Activated CD4-positive, CD25-positive, alpha-beta regulatory T cell treated with anti-CD3 and anti-CD28 coated beads, Interleukin-2, amount 50 U/mL, for 24 hours (primary cell): Measurements from ENCODE around the gene CFAP47.
"Not testable (repeated sequence)": the region's sequence is repeated elsewhere in the genome, so short reads cannot be mapped to it uniquely, and the experiment has no call there.

Source experiments
- ATAC-seq, 2 donors: fragments of 150-1000 bp; cut with Tn5 transposase; one replicate each; pipeline ENCODE4 v1.10.0; 2021; ENCODE audit warnings: mild to moderate bottlenecking in 1 of 2, moderate library complexity in 1 of 2

The CFAP47 gene

GRCh38 chrX:35919536-35920309 lies at the start of gene CFAP47:
CFAP47 (plus strand) TSS chrX:35919734; CDS start chrX:35919800, 66 bp downstream.
- ATAC-seq, result no peak

DNA sequence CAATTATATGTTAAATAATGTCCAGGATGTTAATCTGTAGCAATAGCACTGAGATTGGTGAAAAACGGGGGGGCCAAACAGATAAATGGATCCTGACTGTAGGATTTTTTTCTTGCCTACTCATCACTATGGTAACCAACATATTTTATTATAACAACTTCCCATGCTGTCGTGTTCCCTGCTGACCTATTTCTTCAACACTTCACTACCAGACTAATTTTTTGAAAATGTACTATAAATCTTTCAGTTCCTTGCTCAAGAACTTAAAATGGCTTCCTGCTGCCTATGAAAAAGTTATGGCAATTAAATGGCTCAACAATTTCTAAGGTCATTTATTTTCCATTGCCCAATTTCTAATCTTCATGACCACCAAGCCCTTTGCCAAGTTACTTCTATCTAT lies 38.9 kb upstream of the CFAP47 start:
- ATAC-seq, result no peak

GRCh38 chrX:35886135-35886534 lies 33.4 kb upstream of the CFAP47 start:
- no peak for ATAC-seq

DNA sequence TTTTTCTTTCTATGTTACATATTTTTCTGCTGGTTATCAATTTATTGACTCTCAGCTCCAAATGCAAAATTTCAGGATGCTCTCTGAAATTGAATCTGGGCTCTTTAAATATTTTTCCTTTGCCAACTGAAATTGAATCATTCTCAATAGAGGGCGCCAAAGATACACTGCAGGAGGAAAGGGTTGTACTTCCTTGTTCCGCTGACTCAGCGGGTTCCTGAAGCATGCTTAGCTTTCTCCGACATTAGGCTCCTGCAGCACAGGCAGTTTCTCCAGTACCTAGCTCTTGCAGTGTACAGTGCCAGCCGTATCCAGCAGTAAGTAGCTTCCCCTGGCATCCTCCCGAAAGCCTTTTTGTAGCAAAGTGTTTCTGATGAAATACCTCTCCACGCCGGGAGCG lies 28.8 kb upstream of the CFAP47 start:
- no peak for ATAC-seq

DNA sequence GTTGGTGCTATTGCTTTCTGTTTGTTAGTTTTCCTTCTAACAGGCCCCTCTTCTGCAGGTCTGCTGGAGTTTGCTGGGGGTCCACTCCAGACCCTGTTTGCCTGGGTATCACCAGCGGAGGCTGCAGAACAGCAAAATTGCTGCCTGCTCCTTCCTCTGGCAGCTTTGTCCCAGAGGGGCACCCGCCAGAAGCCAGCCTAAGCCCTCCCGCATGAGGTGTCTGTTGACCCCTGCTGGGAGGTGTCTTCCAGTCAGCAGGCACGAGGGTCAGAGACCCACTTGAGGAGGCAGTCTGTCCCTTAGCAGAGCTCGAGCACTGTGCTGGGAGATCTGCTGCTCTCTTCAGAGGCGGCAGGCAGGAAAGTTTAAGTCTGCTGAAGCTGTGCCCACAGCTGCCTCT lies 67.3 kb downstream of the CFAP47 start:
- not testable (repeated sequence) for ATAC-seq

GRCh38 chrX:36007207-36007606 lies 87.7 kb downstream of the CFAP47 start:
- no peak for ATAC-seq

- no peak for ATAC-seq
These were observed 99.6 kb downstream of the CFAP47 start for GRCh38 chrX:36019125-36019524.

GRCh38 chrX:36035550-36035949 lies 116.0 kb downstream of the CFAP47 start:
- ATAC-seq, result no peak

- ATAC-seq, result no peak
These were observed 143.2 kb downstream of the CFAP47 start for GRCh38 chrX:36062778-36063177.

- ATAC-seq, result no peak
These were observed 151.5 kb downstream of the CFAP47 start for GRCh38 chrX:36071061-36071460.

DNA sequence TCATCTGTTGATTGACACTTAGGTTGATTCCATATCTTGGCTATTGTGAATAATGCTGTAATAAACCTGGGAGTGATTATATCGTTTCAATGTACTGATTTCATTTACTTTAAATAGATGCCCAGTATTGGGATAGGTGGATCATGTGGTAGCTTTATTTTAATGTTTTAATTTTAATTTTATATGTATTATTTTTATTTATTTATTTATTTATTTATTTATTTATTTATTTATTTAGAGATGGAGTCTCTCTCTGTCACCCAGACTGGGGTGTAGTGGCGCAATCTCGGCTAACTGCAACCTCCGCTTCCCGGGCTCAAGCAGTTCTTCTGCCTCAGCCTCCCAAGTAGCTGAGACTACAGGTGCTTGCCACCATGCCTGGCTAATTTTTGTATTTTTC lies 155.5 kb downstream of the CFAP47 start:
- not testable (repeated sequence) for ATAC-seq

- no peak for ATAC-seq
These were observed 163.7 kb downstream of the CFAP47 start for GRCh38 chrX:36083256-36083655.

- no peak for ATAC-seq
These were observed 167.8 kb downstream of the CFAP47 start for GRCh38 chrX:36087366-36087765.

GRCh38 chrX:36088939-36089338 lies 169.4 kb downstream of the CFAP47 start:
- not testable (repeated sequence) for ATAC-seq

- ATAC-seq, result no peak
These were observed 182.9 kb downstream of the CFAP47 start for GRCh38 chrX:36102425-36102824.

DNA sequence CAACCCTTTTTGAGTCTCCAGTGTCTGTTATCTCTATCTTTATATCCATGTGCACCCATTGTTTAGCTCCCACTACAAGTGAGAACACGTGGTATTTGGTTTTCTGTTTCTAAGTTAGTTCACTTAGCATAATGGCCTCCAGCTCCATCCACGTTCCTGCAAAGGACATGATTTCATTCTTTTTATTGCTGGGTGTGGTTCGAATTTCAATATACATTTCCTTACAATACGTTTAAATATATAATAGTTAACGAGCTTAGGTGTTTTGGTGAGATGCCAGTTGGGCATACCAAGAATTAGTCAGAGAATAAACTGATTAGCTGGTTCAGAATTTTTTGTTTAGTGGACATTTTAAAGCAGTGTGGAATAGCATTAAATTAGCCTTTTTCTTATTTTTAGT lies 196.7 kb downstream of the CFAP47 start:
- ATAC-seq, result no peak

DNA sequence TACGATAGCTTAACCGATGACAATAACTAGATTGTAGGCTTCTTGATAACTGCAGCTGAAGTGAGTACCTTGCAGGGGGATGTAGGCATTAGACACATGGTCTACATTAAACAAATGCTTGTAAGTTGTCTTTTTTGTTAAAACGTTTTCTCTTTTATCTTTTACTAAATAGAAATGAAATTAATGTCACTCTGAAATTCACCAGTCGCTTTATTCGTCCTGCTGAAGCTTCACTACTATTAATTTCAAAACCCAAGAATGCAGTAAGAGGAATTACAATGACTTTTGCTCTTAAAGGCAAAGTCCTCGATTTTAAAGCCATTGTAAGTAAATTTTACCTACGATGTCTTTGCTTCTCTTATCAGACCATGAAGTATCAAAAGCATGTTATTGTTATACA lies 239.7 kb downstream of the CFAP47 start:
- ATAC-seq, result no peak

DNA sequence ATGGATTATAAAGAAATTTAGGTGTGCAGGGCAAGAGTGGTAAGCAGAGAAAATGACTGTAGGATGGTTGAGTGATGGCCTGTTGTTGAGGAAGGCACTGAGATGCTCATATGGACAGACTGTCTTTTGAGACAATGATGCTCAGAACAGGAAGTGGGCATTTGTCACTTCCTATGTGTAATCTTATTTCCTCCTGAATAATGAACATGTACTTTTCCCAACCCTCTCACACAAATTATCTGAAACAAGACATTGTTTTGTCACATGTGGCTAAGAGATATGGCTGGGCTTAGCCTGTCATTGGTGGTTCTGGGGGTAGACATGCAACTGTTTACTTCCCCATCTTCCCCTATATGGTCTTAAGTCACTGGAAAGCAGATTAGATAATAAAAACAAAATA lies 240.5 kb downstream of the CFAP47 start:
- no peak for ATAC-seq

- no peak for ATAC-seq
These were observed 279.0 kb downstream of the CFAP47 start for GRCh38 chrX:36198575-36198974.

GRCh38 chrX:36199928-36200327 lies 280.4 kb downstream of the CFAP47 start:
- ATAC-seq, result no peak

DNA sequence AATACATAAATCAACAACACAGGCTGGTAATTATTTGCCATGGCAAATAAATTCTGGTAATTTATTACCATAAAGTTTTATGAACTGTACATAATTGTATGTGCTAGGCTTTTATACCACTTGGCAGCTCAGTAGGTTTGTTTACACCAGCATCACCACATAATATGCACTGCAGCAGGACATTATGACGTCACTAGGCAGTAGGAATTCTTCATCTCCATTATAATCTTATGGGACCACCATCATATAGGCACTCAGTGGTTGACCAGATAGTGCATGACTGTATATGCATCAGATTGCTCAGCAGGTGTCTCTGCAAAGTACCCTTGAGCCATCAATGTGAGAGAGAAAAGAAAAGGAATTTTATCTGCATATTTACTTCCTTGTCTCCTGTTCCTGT lies 295.4 kb downstream of the CFAP47 start:
- ATAC-seq, result no peak

GRCh38 chrX:36218801-36219200 lies 299.3 kb downstream of the CFAP47 start:
- no peak for ATAC-seq

GRCh38 chrX:36234840-36235528 lies 315.4 kb downstream of the CFAP47 start:
- ATAC-seq, result not testable (repeated sequence)

DNA sequence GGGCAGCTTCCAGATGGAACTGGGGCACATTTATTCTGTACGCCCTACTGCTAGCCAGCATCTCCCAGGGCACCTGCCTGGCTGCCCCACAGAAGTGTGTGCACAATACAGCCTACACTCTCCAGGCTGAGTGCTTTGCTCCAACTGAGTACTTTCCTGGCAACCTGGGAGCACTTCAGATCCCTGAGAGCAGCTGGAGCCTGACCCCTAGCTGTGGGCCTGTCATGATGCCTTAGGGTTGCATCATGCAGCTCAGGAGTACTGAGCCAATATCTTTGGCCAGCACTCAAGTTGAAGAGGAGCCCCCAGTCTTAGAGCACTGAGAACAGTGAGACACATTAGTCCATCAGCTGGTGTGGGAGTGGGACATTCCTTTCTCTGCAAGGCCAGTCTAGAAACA lies 321.9 kb downstream of the CFAP47 start:
- ATAC-seq, result no peak
